Ramos (cell line): ENCODE data around the gene ENSA.
"Not testable (repeated sequence)": the region's sequence is repeated elsewhere in the genome, so short reads cannot be mapped to it uniquely, and the experiment has no call there.

ENCODE experiments used
- in situ Hi-C: fragments of 300-500 bp; cut with MboI; formaldehyde crosslinking; loops from one replicate; pipeline ENCODE4 v1.14.3; 2022; ENCODE audit warnings: low sequenced_read_pairs; ENCODE audit not compliant: unreplicated experiment

ENSA gene

DNA sequence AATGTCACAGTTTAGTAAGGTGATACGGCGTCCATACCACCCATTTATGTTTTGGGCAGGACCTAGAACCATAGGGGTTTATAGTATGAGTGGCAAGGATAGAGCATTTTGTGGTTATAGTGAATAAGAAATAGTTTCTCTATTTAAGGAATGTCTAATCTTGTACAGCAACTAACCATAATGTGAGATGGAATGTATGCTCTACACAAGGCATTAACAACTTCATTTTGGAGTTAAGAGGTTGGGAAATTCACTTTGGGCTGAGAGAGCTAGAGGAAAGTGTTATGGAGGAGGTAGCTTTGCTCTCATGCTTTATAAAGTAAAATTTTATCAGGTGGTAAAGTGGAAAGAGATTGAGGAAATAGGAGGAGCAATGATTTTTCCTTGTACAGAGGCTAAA, 47.0 kb downstream of the ENSA start:
- in situ Hi-C loops: no loop called here

DNA sequence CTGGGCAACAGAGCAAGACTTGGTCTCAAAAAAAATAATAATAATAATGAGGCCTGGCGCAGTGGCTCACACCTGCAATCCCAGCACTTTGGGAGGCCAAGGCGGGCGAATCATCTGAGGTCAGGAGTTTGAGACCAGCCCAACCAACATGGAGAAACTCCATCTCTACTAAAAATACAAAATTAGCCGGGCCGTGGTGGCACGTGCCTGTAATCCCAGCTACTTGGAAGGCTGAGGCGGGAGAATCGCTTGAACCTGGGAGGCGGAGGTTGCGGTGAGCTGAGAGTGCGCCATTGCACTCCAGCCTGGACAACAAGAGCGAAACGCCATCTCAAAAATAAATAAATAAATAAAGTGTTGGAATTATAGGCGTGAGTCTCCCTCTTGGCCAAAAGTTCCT, 47.5 kb downstream of the ENSA start:
- in situ Hi-C loops: not testable (repeated sequence)

DNA sequence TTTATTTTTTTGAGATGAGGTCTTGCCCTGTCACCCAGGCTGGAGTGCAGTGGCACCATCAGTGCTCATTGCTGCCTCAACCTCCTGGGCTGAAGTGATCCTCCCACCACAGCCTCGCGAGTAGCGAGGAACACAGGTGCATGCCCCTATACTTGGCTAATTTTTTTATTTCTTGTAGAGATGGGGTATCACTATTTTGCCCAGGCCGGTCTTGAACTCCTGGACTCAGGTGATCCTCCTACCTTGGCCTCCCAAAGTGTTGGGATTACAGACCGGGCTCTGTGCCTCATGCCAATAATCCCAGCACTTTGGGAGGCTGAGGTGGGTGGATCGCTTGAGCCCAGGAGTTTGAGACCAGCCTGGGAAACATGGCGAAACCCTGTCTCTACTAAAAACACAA, 48.0 kb downstream of the ENSA start:
- in situ Hi-C loops: not testable (repeated sequence)

DNA sequence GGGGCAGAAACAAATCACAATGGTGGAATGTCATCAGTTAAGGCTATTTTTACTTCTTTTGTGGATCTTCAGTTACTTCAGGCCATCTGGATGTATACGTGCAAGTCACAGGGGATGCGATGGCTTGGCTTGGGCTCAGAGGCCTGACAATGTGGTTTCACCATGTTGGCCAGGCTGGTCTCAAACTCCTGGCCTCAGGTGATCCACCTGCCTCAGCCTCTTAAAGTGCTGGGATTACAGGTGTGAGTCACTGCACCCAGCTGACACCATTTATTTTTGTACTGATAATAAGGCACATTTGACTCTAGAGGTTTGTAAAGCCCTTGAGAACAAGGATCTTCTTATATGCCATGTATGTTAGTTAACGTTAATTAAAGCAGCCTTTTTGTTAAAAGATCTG, 48.4 kb downstream of the ENSA start:
- in situ Hi-C loops: not testable (repeated sequence)

DNA sequence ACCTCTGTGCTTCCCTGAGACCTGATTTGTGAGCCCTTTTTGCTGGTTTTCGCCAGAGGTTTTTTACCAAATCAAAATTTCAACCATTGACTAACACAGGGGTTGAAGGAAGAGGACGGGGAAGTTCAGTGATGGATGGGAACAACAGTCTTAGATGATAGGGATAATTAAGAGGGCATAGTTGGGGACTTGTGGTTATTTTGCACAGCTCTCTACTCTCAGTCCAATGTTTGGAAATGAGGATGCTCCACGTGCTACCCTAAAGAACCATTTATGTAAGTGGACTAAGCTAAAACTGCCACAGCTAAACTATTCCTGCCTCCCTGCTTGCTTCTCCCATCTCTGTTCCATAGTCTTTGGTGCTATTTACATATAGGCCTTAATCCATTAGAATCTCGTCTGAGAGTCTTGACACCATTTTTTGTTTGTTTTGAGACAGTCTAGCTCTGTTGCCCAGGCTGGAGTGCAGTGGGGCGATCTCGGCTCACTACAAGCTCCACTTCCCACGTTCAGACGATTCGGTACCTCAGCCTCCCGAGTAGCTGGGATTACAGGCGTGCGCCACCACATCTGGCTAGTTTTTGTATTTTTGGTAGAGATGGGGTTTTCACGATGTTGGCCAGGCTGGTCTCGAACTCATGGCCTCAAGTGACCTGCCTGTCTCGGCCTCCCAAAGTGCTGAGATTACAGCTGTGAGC, 49.3 kb downstream of the ENSA start:
- in situ Hi-C loops: no loop called here

DNA sequence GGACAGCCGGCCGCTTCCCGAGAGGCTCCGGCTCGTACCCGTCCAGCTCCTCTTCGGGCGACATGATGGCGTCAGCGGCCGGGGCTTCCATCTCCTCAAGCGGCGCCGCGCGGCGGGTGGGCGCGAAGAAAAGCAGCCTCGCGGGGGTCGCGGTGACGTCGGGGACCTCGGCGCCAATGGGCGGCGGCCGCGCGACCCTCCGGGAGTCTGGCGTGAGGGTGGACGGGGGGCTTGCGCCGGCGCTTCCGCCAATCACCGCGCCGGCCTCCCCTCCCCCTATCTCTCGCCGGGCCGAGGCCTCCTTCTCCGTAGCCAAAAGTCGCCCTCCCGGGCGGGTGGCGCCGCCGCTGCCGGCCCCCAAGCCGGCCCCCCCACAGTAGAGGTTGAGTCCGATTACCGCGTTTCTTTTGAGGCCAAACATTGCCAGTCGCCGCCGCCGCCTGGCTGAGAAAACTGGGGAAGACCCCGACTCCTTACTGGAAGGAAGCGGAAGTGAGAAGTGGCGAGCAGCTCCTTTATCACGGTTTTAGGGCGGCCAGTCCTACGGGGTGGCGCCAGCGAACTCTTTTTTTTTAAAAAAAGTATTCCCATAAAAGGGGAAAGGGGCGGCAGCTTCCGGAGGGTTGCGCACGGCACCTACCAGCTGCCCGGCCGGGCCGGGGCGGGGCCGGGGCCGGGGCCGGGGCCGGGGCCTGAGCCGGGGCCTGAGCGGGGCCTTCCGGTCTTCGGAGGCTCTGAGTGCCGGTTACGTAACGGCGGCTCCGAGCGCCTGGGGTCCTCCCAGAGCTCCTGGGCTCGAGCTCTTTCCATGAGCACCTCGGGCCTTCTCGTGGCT, 50.1 kb downstream of the ENSA start, which contains the start of gene MCL1:
MCL1 (minus strand) TSS at position 501 of the 835 bp plus-strand sequence; CDS start at position 421, 80 bp downstream.
- in situ Hi-C loops: no loop called here

DNA sequence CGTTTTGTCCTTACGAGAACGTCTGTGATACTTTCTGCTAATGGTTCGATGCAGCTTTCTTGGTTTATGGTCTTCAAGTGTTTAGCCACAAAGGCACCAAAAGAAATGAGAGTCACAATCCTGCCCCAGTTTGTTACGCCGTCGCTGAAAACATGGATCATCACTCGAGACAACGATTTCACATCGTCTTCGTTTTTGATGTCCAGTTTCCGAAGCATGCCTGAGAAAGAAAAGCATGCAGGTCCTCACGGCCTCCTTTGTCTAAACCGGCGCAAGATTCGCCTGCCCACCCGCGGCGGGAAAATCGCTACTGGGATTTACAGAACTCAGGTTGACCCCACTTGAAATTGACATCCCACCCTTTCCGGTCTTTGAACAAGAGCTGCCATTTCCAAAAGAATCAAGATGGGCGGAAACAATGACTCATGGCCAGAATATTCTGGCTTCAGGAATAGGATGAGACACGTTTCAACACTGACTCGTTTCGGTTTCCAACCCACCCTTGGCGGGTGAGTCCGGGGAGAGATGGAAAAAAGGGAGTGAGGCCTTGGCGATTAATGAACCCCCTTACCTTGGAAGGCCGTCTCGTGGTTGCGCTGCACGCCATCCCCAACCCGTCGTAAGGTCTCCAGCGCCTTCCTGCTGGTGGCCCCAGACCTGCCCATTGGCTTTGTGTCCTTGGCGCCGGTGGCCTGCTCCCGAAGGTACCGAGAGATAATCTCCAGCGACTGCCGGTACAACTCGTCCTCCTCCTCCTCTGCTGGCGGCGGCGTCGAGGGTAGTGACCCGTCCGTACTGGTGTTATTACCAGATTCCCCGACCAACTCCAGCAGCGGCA, 50.9 kb downstream of the ENSA start:
- in situ Hi-C loops: no loop called here

DNA sequence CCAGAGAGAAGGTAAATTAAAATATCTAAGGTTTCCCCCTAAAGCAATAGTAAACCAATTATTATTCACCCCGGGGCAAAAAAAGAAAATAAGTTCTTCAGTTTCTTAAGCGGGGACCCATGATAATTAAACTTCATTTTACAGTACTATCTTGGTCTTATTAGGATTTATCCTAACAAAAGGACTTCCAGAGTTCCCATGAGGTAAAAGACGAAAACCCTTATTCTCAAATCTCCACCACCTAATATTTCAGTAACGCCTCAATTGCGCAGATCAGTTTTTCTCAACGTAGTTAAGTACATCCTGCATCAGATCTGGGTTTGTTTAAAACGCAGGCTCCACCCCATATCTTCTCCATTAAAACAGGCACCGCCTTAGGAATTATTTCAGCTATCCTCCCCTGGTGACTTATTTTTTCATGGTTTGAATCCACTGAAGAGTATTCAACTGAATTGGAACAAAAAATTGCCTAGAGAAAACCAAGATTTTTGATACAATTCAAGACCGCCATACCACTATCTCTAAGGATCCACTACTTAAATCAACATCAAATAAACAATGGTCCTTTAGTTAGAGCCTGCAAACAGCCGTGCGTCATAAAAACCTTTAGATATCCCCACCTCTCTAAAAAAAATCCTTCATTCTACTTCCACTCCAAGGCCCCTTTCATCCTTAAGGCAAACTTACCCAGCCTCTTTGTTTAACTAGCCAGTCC, 51.7 kb downstream of the ENSA start:
- in situ Hi-C loops: no loop called here

DNA sequence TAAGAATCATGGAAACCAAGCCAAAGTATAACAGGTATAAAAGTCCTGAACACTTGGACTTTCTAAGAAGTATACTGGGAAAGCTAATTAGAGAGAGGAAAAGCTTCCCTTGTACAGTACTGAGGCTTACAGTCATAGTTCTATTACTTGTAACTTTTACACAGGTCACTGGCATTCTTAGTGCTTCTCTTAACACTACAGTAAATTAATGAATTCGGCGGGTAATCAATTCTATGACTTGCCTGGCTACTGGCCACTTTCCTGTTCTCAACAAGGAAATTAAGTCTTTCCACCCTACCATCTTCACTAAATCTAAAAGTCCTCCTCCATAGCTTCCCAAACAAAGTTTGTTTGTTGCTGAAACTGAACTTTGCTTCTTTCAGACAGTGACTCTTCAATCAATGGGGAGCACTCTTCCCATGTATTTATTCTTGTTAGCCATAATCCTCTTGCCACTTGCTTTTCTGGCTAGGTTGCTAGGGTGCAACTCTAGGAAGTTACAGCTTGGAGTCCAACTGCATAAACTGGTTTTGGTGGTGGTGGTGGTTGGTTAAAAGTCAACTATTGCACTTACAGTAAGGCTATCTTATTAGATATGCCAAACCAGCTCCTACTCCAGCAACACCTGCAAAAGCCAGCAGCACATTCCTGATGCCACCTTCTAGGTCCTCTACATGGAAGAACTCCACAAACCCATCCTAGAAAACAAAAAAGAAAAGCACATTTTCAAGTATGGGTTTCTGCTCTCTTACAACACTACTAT, 52.4 kb downstream of the ENSA start:
- in situ Hi-C loops: no loop called here

DNA sequence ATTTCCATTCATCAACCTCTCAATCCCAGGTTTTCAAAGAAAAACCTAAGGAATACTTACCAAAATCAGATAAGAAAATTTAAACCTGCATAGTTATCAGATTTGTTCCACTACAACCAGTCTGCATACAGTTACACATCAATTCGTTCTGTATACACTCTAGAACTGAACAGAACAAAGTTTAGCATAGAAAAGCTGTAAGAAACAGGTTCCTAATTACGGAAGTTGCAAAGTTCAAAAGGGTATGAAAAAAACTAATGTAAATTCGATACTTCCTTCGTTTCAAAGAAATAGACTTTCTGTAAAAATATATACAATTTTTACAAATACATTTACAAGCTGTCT, 53.1 kb downstream of the ENSA start:
- in situ Hi-C loops: no loop called here

DNA sequence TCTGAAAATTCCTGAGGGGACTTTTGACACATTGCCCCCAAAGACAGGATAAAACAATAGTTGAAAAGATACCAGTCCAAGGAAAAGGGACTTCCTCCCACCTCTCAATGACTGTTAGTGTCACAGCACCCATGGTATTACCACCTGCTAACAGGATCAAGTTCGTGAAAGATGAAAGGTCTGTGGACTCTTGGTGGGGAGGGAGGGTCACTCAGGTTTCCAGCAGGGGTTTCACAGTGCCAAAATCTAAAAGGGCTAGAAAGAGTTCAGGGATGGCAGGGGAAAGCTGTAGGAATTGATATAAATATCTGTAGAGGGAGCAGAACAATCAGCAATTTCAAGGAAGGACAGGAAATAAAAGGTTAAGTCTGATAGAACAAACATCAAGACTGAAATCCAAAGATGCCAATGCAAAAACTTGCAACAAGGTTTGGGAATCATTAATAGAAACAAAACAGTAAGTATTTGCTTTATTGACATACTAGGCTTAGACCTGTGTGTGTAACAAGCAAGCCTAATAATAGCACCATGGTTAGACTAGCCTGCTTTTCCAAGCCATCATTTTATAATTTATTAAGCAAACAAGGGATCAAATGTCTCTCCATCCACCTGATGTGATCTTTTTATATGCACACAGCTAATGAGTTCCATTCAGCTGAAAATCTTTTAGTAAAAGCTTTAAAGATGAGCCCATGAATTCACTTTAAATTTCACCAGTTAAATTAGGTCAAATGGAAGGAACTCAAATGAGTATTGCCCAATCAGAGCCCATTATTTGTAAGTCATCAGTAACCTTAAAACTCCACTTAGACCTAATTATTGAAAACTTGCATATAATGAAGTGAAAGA, 53.7 kb downstream of the ENSA start:
- in situ Hi-C loops: no loop called here

DNA sequence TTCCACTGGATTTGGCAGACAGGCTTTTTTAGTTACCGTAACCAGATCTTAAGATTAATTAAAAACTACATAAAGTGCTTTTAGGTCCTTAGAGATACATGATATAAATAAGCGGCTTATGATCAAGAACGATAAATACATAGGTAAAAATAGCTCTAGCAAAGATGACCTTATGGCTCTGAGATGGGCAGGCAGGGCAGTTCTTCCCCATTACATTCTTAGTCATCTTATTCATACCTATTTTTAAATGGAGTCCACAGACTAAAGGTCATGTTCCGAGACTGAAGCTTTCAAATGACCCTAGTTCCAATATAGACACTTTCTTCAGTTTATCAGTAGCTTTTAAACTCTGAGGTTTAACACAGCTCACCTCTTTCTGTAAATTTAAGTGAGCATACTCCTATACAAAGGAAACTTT, 54.3 kb downstream of the ENSA start:
- in situ Hi-C loops: no loop called here

DNA sequence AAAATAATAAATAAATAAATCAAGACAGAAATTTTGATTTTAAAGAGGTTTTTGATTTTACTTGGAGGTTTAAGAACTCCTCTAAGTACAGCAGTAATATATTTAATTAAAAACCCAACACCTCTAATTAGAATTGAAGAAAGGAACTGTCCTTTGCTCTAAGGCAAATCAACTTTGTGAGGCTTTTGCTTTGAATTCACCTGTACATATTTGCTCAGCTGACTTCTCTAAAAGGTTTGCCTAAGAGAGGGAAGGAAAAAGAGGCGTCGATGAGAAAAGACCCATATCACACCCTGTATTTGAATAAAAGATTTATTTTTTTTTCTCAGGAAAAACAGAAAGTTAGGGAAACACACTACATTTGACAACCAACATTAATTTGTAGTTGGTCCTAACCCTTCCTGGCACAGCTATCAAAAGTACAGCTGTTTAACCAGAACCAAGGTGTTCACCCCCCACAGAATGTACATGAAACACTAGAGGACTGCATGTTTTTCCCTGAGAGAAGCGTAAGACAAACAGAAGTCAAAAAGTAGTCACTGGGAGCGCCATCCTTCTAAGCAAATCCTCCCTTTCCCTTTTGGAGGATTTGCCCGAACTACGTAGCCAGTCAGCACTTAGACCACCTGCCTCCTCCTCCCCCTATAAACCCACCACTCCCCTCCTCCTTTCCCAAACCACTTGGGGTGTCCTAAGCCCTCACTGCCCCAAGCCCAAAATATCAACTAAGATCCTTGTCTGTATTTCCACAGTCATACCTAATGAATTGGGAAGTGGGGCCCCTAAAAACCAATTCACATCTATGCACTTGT, 54.9 kb downstream of the ENSA start:
- in situ Hi-C loops: no loop called here

DNA sequence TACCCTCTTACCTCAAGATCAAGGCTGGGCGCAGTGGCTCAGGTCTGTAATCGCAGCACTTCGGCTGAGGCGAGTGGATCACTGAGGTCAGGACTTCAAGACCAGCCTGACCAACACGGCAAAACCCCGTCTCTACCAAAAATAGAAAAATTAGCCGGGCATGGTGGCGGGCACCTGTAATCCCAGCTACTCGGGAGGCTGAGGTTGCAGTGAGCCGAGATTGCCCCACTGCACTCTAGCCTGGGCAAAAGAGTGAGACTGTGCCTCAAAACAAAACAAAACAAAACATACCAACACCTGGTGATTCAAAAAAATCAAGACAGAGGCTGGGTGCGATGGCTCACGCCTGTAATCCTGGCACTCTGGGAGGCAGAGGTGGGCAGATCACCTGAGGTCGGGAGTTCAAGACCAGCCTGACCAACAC, 55.8 kb downstream of the ENSA start:
- in situ Hi-C loops: not testable (repeated sequence)

DNA sequence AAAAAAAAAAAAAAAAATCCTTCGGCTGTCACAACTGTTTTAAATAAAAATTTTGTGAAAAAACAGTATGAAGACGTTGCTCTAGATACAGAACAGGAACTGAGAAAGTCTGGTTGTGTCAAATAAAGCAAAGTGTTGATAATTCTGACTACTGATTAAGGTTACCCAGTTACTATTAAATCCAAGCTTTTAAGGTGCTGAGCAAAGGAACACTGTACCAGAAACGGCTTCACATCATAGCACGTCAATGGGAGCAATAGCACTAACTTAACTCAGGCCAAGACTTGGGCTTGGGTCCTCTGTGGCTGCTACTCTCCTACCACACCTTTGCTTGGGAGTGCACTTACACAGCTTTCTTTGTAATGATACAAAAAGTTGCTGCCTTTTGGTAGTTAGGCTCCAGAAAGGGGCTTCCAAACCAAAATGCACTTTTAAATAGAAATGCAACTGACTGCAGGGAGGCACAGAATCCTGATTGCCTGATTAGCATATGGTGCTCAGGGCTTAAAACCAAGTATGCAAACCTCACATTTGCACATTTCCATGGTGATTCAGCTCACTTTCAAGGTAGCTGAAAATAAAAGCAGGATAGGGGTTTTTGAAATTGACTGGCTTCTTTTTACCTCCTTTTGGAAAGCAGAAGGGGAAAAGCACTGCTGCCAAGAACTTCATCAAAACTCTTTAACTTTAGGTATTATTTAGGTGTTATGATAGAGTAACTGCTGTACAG, 56.3 kb downstream of the ENSA start:
- in situ Hi-C loops: no loop called here
